IMR-90 (cell line): ENCODE measurements around the gene SLC5A2. TPM values are rescaled to one million over a fixed set of nuclear protein-coding genes. Genes with fewer than 3 reads are reported as not detected.
"Not testable (repeated sequence)": the region's sequence is repeated elsewhere in the genome, so short reads cannot be mapped to it uniquely, and the experiment has no call there.

Experiments
- ATAC-seq: fragments of 200-7000 bp; cut with Tn5 transposase; 2 replicates; pipeline ENCODE4 v1.9.1; 2020; ENCODE audit warnings: low read depth, mild to moderate bottlenecking, moderate library complexity
- BruUV-seq: library from RNA; stranded (reverse); fragments of 400-500 nt; replicated peaks from 2 replicates; lab custom pipeline; 2021; lab: Mats Ljungman, UMichigan
- CTCF ChIA-PET: fragments of 300-600 bp; formaldehyde crosslinking; extraction: SDS; loops from one replicate; lab custom pipeline; 2021; ENCODE audit warnings: antibody characterized with exemption; lab: Yijun Ruan, JAX
- POLR2A ChIA-PET: fragments of 300-600 bp; sonication (Branson Sonifier 250); formaldehyde crosslinking; loops from one replicate; lab custom pipeline; 2022; ENCODE audit warnings: antibody characterized with exemption; ENCODE audit not compliant: unreplicated experiment; lab: Charles Lee
- DNase-seq: peaks from one replicate; pipeline ENCODE4 v3.0.0; 2013
- H2AFZ ChIP-seq: replicated peaks from 2 replicates; pipeline ENCODE3; 2013; ENCODE audit warnings: low read length, mild to moderate bottlenecking; ENCODE audit not compliant: poor library complexity
- H2AK5ac ChIP-seq: 2 replicates; pipeline ENCODE4 v1.6.1; 2013; ENCODE audit warnings: low read depth, low read length, inconsistent platforms
- H2AK9ac ChIP-seq: replicated peaks from 2 replicates; pipeline ENCODE3; 2013; ENCODE audit warnings: mild to moderate bottlenecking, low read depth, low read length, moderate library complexity; ENCODE audit not compliant: poor library complexity
- H2BK120ac ChIP-seq: 2 replicates; pipeline ENCODE4 v1.6.1; 2013; ENCODE audit warnings: low read depth, low read length, inconsistent platforms
- H2BK15ac ChIP-seq: 3 replicates; pipeline ENCODE4 v1.6.1; 2013; ENCODE audit warnings: low read depth, low read length, inconsistent platforms
- H2BK20ac ChIP-seq: 2 replicates; pipeline ENCODE4 v1.6.1; 2013; ENCODE audit warnings: low read depth, mild to moderate bottlenecking, inconsistent platforms, low read length, moderate library complexity
- H2BK5ac ChIP-seq: 2 replicates; pipeline ENCODE4 v1.6.1; 2013; ENCODE audit warnings: mild to moderate bottlenecking, low read depth, low read length, inconsistent platforms; ENCODE audit not compliant: poor library complexity, severe bottlenecking
- H3K14ac ChIP-seq: replicated peaks from 2 replicates; pipeline ENCODE4 v1.6.1; 2013; ENCODE audit warnings: low read depth, low read length, inconsistent platforms
- H3K18ac ChIP-seq: 2 replicates; pipeline ENCODE4 v1.6.1; 2013; ENCODE audit warnings: low read depth, low read length, control low read depth
- H3K23ac ChIP-seq: 2 replicates; pipeline ENCODE4 v1.6.1; 2013; ENCODE audit warnings: low read depth, low read length, inconsistent platforms
- H3K27ac ChIP-seq: 2 replicates; pipeline ENCODE4 v1.5.1; 2013; ENCODE audit warnings: mild to moderate bottlenecking, control low read depth, low read length; ENCODE audit not compliant: insufficient read depth
- H3K27me3 ChIP-seq: 2 replicates; pipeline ENCODE4 v1.6.1; 2013; ENCODE audit warnings: low read length; ENCODE audit not compliant: control insufficient read depth, insufficient read depth
- H3K36me3 ChIP-seq: 2 replicates; pipeline ENCODE4 v1.6.1; 2013; ENCODE audit warnings: low read length, mixed read lengths; ENCODE audit not compliant: control insufficient read depth, insufficient read depth
- H3K4ac ChIP-seq: 2 replicates; pipeline ENCODE4 v1.6.1; 2013; ENCODE audit warnings: low read depth, low read length, inconsistent platforms
- H3K4me1 ChIP-seq: 2 replicates; pipeline ENCODE4 v1.6.1; 2013; ENCODE audit warnings: low read length, mixed read lengths; ENCODE audit not compliant: control insufficient read depth, insufficient read depth
- H3K4me2 ChIP-seq: 2 replicates; pipeline ENCODE4 v1.6.1; 2013; ENCODE audit warnings: low read depth, mild to moderate bottlenecking, control low read depth, low read length, moderate library complexity
- H3K4me3 ChIP-seq: 2 replicates; pipeline ENCODE4 v1.5.1; 2013; ENCODE audit warnings: low read depth, mild to moderate bottlenecking, control low read depth, low read length, moderate library complexity; ENCODE audit not compliant: insufficient read depth
- H3K56ac ChIP-seq: 2 replicates; pipeline ENCODE4 v1.6.1; 2013; ENCODE audit warnings: low read length, inconsistent platforms; ENCODE audit not compliant: insufficient read depth; ENCODE audit errors: extremely low read depth
- H3K79me1 ChIP-seq, 2 experiments: 2 replicates each; pipeline ENCODE4 v1.6.1; 2013; ENCODE audit warnings: low read length in 2 of 2, inconsistent platforms in 1 of 2, low read depth in 1 of 2
- H3K9ac ChIP-seq: 2 replicates; pipeline ENCODE4 v1.6.1; 2013; ENCODE audit warnings: low read depth, low read length, control low read depth
- H3K9me1 ChIP-seq: 2 replicates; pipeline ENCODE4 v1.6.1; 2013; ENCODE audit warnings: low read length, inconsistent platforms; ENCODE audit not compliant: insufficient read depth
- H3K9me3 ChIP-seq: 2 replicates; pipeline ENCODE4 v1.6.1; 2013; ENCODE audit warnings: low read length; ENCODE audit not compliant: control insufficient read depth, insufficient read depth
- H4K20me1 ChIP-seq: 2 replicates; pipeline ENCODE4 v1.6.1; 2013; ENCODE audit warnings: low read length, inconsistent platforms; ENCODE audit not compliant: insufficient read depth
- H4K5ac ChIP-seq: 2 replicates; pipeline ENCODE4 v1.6.1; 2013; ENCODE audit warnings: mild to moderate bottlenecking, low read depth, low read length, control low read depth
- H4K8ac ChIP-seq, 2 experiments: 2 replicates each; pipeline ENCODE4 v1.6.1; 2013; ENCODE audit warnings: low read depth in 2 of 2, low read length in 2 of 2, control low read depth in 1 of 2, inconsistent platforms in 1 of 2
- H4K91ac ChIP-seq: 2 replicates; pipeline ENCODE4 v1.6.1; 2013; ENCODE audit warnings: low read depth, low read length, inconsistent platforms; ENCODE audit not compliant: insufficient read depth
- WGBS, 2 experiments: methylation state at CpG; one replicate each; pipeline versions ENCODE4 v1.1.5 to v1.1.7; 2013; ENCODE audit warnings: missing lambda C conversion rate in 2 of 2; ENCODE audit not compliant: insufficient read length in 1 of 2; ENCODE audit errors: extremely low coverage in 2 of 2; 5-methylcytosine and 5-hydroxymethylcytosine counted together
- dilution Hi-C: fragments of 300-500 bp; cut with HindIII; formaldehyde crosslinking; loops from one replicate; pipeline ENCODE4 v1.14.3; 2018; ENCODE audit warnings: low sequenced_read_pairs; ENCODE audit not compliant: unreplicated experiment
- in situ Hi-C: fragments of 300-500 bp; cut with MboI; formaldehyde crosslinking; loops from 3 replicates; pipeline ENCODE4 v1.14.3; 2019; ENCODE audit warnings: low sequenced_read_pairs, inconsistent platforms, mixed read lengths
- intact Hi-C: fragments of 100-400 bp; cut with micrococcal nuclease; formaldehyde crosslinking; loops from 2 replicates; pipeline ENCODE4 v1.10.0; 2022
- polyA plus RNA-seq, 3 experiments: library from polyadenylated mRNA; depleted of rRNA; stranded (reverse); fragments of >200 nt; gene quantifications; 2 replicates each; pipeline ENCODE4 v1.2.3, GENCODE V29; 2012; ENCODE audit warnings: low replicate concordance in 1 of 3
- total RNA-seq: library from RNA; depleted of rRNA; stranded (reverse); fragments of >200 nt; gene quantifications from 2 replicates; pipeline ENCODE4 v1.2.3, GENCODE V29; 2012

The SLC5A2 gene
- total and polyA plus RNA-seq, 2 of the 4 experiments (the other 2 are of a cell fraction) = not detected

- H2BK15ac ChIP-seq, H4K20me1 ChIP-seq, H3K4me3 ChIP-seq, H4K91ac ChIP-seq, H3K27me3 ChIP-seq, H2AK5ac ChIP-seq, H3K14ac ChIP-seq, H2BK120ac ChIP-seq, H3K4me1 ChIP-seq, H2AFZ ChIP-seq, H2BK20ac ChIP-seq, H4K8ac ChIP-seq, BruUV-seq, H3K36me3 ChIP-seq, H3K56ac ChIP-seq, in situ Hi-C loops, dilution Hi-C loops, H3K79me1 ChIP-seq, H3K27ac ChIP-seq, intact Hi-C loops, H3K23ac ChIP-seq, H3K4ac ChIP-seq, POLR2A ChIA-PET, H4K5ac ChIP-seq, H3K18ac ChIP-seq, H3K9me1 ChIP-seq, ATAC-seq, DNase-seq, H3K9me3 ChIP-seq, CTCF ChIA-PET, H3K4me2 ChIP-seq, H2AK9ac ChIP-seq, H2BK5ac ChIP-seq, H3K9ac ChIP-seq: not testable (repeated sequence)
- WGBS, 2 experiments = no CpG with 5 or more reads among the region's 4 CpGs
Measured at GRCh38 chr16:31484048-31484447, 1.1 kb downstream of the SLC5A2 start.
